Urinary bladder (tissue), 4 donors: ENCODE results near the gene ENAH. TPM values are rescaled to one million over a fixed set of nuclear protein-coding genes. Genes with fewer than 3 reads are reported as not detected.

Experiments used
- DNase-seq: peaks from one replicate; pipeline ENCODE4 v3.0.0-alpha.2; 2015; ENCODE audit errors: extremely low spot score
- H3K27ac ChIP-seq: one replicate; pipeline ENCODE4 v1.5.1; 2013; ENCODE audit warnings: low read depth, mild to moderate bottlenecking, moderate library complexity
- H3K36me3 ChIP-seq: one replicate; pipeline ENCODE4 v1.6.1; 2013; ENCODE audit warnings: mild to moderate bottlenecking, moderate library complexity; ENCODE audit not compliant: insufficient read depth
- H3K4me1 ChIP-seq: one replicate; pipeline ENCODE4 v1.6.1; 2013; ENCODE audit warnings: mild to moderate bottlenecking, moderate library complexity; ENCODE audit not compliant: insufficient read depth
- H3K4me3 ChIP-seq: one replicate; pipeline ENCODE4 v1.5.1; 2013; ENCODE audit warnings: low read depth, low read length
- WGBS: extraction: QIAGEN DNeasy Blood & Tissue Kit; methylation state at CpG from one replicate; pipeline ENCODE4 v1.1.7; 2013; 5-methylcytosine and 5-hydroxymethylcytosine counted together
- polyA plus RNA-seq: library from polyadenylated mRNA; stranded (reverse); fragments of 200-250 nt; gene quantifications from one replicate; pipeline ENCODE4 v1.2.3, GENCODE V29; 2013
- total RNA-seq: library from RNA; depleted of rRNA; stranded (reverse); fragments of >200 nt; gene quantifications from one replicate; pipeline ENCODE4 v1.2.3, GENCODE V29; 2014
- donor health status: healthy with polysubstance abuse.
- donor health status: healthy.

Gene ENAH
- total and polyA plus RNA-seq, 2 donors: 58.9 to 229 TPM

- no peak for DNase-seq
- H3K27ac ChIP-seq: peak overlapping the region; percentile 49
- WGBS: 36% methylated on average over 9 of the region's 9 CpGs
- peaks cover 2% of the 10 kb centered on the region for H3K4me1 ChIP-seq
- no peaks in the 10 kb centered on the region for H3K36me3 ChIP-seq
- H3K4me3 ChIP-seq: no peak overlapping the region
Observed at GRCh38 chr1:225446981-225447615, 205.8 kb downstream of the ENAH start.

- H3K4me3 ChIP-seq: no peak overlapping the region
- no peak for DNase-seq
- no peaks in the 10 kb centered on the region for H3K36me3 ChIP-seq
- 56% methylated on average over 7 of the region's 7 CpGs for WGBS
- peaks cover 2% of the 10 kb centered on the region for H3K4me1 ChIP-seq
- peak overlapping the region; percentile 49 for H3K27ac ChIP-seq
Observed at GRCh38 chr1:225446595-225446960, 206.3 kb downstream of the ENAH start.

- no peak for DNase-seq
- Histone ChIP-seq H3K27ac (peak overlapping the region; percentile 80), H3K4me3 (no peak overlapping the region), H3K36me3 (no peaks in the 10 kb centered on the region), H3K4me1 (peaks cover 2% of the 10 kb centered on the region)
- 58% methylated on average over 9 of the region's 9 CpGs for WGBS
Observed at GRCh38 chr1:225445639-225446594, 207.0 kb downstream of the ENAH start.

- Histone ChIP-seq H3K4me3 (no peak overlapping the region), H3K27ac (peak overlapping the region; percentile 30), H3K36me3 (no peaks in the 10 kb centered on the region), H3K4me1 (peaks cover 2% of the 10 kb centered on the region)
- WGBS: 81% methylated on average over 3 of the region's 3 CpGs
- no peak for DNase-seq
Observed at GRCh38 chr1:225442123-225442505, 210.8 kb downstream of the ENAH start.

GRCh38 chr1:225441314-225442122 lies 211.4 kb downstream of the ENAH start:
- DNase-seq: no peak
- H3K4me1 ChIP-seq: peaks cover 2% of the 10 kb centered on the region

GRCh38 chr1:225440380-225441221 lies 212.3 kb downstream of the ENAH start:
- WGBS: 70% methylated on average over 4 of the region's 4 CpGs
- Histone ChIP-seq H3K4me1 (peaks cover 2% of the 10 kb centered on the region), H3K4me3 (no peak overlapping the region), H3K36me3 (no peaks in the 10 kb centered on the region), H3K27ac (no peak overlapping the region)
- DNase-seq: no peak

More at GRCh38 chr1:225441314-225442122, 211.4 kb downstream of the ENAH start:
- WGBS: 72% methylated on average over 9 of the region's 9 CpGs
- Histone ChIP-seq H3K27ac (no peak overlapping the region), H3K4me3 (no peak overlapping the region), H3K36me3 (no peaks in the 10 kb centered on the region)

GRCh38 chr1:225437710-225438437 lies 215.0 kb downstream of the ENAH start:
- DNase-seq: no peak
- no peak overlapping the region for H3K4me3 ChIP-seq
- H3K36me3 ChIP-seq: no peaks in the 10 kb centered on the region
- 76% methylated on average over 5 of the region's 5 CpGs for WGBS
- H3K27ac ChIP-seq: no peak overlapping the region
- H3K4me1 ChIP-seq: peaks cover 2% of the 10 kb centered on the region

Other genes starting within 250 kb of the ENAH start
- gene LBR, start 225.1 kb downstream of the ENAH start, total RNA-seq: 128 TPM
- gene LBR, start 225.1 kb downstream of the ENAH start, polyA plus RNA-seq: 62.0 TPM
- 389 TPM for gene SRP9, start 124.7 kb upstream of the ENAH start, total RNA-seq
- gene SRP9, start 124.7 kb upstream of the ENAH start, polyA plus RNA-seq: 236 TPM
- 18.1 TPM for gene EPHX1, start 157.0 kb upstream of the ENAH start, total RNA-seq
- 156 TPM for gene EPHX1, start 157.0 kb upstream of the ENAH start, polyA plus RNA-seq
- gene TMEM63A, start 229.3 kb upstream of the ENAH start, total RNA-seq: 53.7 TPM
- gene TMEM63A, start 229.3 kb upstream of the ENAH start, polyA plus RNA-seq: 28.1 TPM
- 0.79 TPM for gene LEFTY1, start 236.0 kb upstream of the ENAH start, total RNA-seq
- 0.35 TPM for gene LEFTY1, start 236.0 kb upstream of the ENAH start, polyA plus RNA-seq